HG02571 (cell line): Measurements from ENCODE around the gene CSNK2A3.

ENCODE experiments used
- ATAC-seq: cut with Tn5 transposase; IDR thresholded peaks from one replicate; pipeline ENCODE4 v1.9.1; 2021; ENCODE audit warnings: mild to moderate bottlenecking, moderate library complexity; ENCODE audit not compliant: unreplicated experiment

CSNK2A3 gene

GRCh38 chr11:11338304-11338703 lies 14.7 kb downstream of the CSNK2A3 start:
- no peak for ATAC-seq

GRCh38 chr11:11336664-11337063 lies 16.4 kb downstream of the CSNK2A3 start:
- no peak for ATAC-seq

GRCh38 chr11:11335043-11335442 lies 18.0 kb downstream of the CSNK2A3 start:
- ATAC-seq: no peak

- no peak for ATAC-seq
Measured at GRCh38 chr11:11334607-11335006, 18.4 kb downstream of the CSNK2A3 start.

- no peak for ATAC-seq
Measured at GRCh38 chr11:11332141-11332710, 20.8 kb downstream of the CSNK2A3 start.

- ATAC-seq: no peak
Measured at GRCh38 chr11:11329062-11329806, 23.8 kb downstream of the CSNK2A3 start.

GRCh38 chr11:11324090-11324489 lies 29.0 kb downstream of the CSNK2A3 start:
- no peak for ATAC-seq

- ATAC-seq: no peak
Measured at GRCh38 chr11:11322101-11322500, 30.9 kb downstream of the CSNK2A3 start.

GRCh38 chr11:11320825-11321224 lies 32.2 kb downstream of the CSNK2A3 start:
- no peak for ATAC-seq

- ATAC-seq: no peak
Measured at GRCh38 chr11:11318961-11319360, 34.1 kb downstream of the CSNK2A3 start.

GRCh38 chr11:11318461-11318860 lies 34.6 kb downstream of the CSNK2A3 start:
- no peak for ATAC-seq

GRCh38 chr11:11316651-11317230 lies 36.3 kb downstream of the CSNK2A3 start:
- ATAC-seq: no peak

- ATAC-seq: no peak
Measured at GRCh38 chr11:11313902-11314692, 39.0 kb downstream of the CSNK2A3 start.

GRCh38 chr11:11313426-11313825 lies 39.6 kb downstream of the CSNK2A3 start:
- ATAC-seq: no peak

GRCh38 chr11:11312738-11313137 lies 40.3 kb downstream of the CSNK2A3 start:
- no peak for ATAC-seq

- ATAC-seq: no peak
Measured at GRCh38 chr11:11311169-11311568, 41.9 kb downstream of the CSNK2A3 start.

- no peak for ATAC-seq
Measured at GRCh38 chr11:11309906-11310305, 43.1 kb downstream of the CSNK2A3 start.

GRCh38 chr11:11308249-11308648 lies 44.8 kb downstream of the CSNK2A3 start:
- no peak for ATAC-seq

- ATAC-seq: no peak
Measured at GRCh38 chr11:11306855-11307254, 46.2 kb downstream of the CSNK2A3 start.

GRCh38 chr11:11304550-11304949 lies 48.5 kb downstream of the CSNK2A3 start:
- ATAC-seq: no peak

GRCh38 chr11:11302565-11302964 lies 50.5 kb downstream of the CSNK2A3 start:
- ATAC-seq: no peak
